22Rv1 (cell line): ENCODE results near the gene FMR1NB.

ENCODE experiments used
- H3K27ac ChIP-seq: fragments of 450-650 bp; 2 replicates; pipeline ENCODE4 v1.5.1; 2017
- ZFX ChIP-seq: fragments of 450-650 bp; IDR thresholded peaks from 2 replicates; pipeline ENCODE4 v1.6.1; 2017; ENCODE audit warnings: antibody characterized with exemption, borderline replicate concordance
- TF ChIP-seq, protein P1 (sequence below): fragments of 450-650 bp; IDR thresholded peaks from 2 replicates; pipeline ENCODE4 v1.5.1; 2017; ENCODE audit warnings: mild to moderate bottlenecking

FMR1NB gene

DNA sequence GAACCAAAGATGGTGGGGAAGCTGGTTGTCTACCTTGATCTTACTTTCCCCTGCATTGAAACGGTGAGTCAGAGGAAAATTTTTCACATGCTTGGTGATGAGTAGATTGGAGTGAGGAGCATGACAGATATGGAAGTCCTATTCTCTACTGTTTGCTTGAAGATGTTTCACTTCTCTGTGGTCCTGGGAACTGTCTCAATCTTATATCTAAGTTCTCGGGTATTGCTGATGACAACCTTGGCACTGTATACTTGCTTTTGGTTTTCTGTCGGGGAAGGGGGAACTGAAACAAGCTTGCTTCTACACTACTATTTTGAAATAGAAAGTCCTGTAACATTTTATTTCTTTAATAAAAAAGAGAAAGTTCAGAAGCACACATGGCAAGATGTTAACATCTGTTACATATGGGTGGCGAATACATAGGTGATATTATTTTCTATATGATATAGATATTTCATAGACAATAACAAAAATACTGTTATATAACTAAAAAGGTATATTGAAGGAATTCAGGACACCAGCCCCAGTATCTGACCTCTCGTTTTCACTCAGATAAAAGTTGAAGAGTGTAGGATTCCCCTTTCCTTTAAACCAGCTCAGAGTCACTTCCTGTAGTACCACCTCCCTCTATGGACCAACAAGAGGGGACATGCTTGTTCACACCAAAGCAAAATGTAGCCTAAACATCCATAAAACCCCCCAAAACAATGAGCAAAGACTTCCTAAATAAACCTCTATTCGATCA lies 88.8 kb downstream of the FMR1NB start:
- no peak overlapping the region for H3K27ac ChIP-seq
- TF ChIP-seq, protein P1, sequence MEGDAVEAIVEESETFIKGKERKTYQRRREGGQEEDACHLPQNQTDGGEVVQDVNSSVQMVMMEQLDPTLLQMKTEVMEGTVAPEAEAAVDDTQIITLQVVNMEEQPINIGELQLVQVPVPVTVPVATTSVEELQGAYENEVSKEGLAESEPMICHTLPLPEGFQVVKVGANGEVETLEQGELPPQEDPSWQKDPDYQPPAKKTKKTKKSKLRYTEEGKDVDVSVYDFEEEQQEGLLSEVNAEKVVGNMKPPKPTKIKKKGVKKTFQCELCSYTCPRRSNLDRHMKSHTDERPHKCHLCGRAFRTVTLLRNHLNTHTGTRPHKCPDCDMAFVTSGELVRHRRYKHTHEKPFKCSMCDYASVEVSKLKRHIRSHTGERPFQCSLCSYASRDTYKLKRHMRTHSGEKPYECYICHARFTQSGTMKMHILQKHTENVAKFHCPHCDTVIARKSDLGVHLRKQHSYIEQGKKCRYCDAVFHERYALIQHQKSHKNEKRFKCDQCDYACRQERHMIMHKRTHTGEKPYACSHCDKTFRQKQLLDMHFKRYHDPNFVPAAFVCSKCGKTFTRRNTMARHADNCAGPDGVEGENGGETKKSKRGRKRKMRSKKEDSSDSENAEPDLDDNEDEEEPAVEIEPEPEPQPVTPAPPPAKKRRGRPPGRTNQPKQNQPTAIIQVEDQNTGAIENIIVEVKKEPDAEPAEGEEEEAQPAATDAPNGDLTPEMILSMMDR: no peak
- TF ChIP-seq ZFX: no peak

DNA sequence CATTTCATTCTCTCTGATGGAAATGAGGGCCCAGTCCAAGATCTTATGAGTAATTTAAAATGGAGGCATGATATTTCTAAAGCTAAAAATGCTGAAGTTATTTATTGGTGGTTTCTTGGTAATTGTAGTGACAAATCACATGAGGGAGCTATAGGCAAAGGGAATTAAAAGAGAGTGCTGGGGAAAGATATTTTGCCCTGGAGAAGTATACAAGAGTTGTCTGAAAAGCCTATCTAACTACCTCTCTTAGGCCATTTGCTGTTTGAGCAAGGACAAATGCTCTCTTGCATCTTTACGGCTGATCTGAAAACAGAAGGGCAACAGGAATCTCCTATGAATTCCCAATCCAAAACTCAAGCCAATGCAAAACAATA lies 89.4 kb downstream of the FMR1NB start:
- no peak for TF ChIP-seq ZFX
- TF ChIP-seq, protein P1: no peak
- no peak overlapping the region for H3K27ac ChIP-seq
